HG02840 (cell line): Measurements from ENCODE around the gene ATP23.

ENCODE experiments used
- ATAC-seq: cut with Tn5 transposase; IDR thresholded peaks from one replicate; pipeline ENCODE4 v1.9.1; 2021; ENCODE audit warnings: mild to moderate bottlenecking, moderate library complexity, moderate number of reproducible peaks; ENCODE audit not compliant: unreplicated experiment, low FRiP score

The ATP23 gene, protein sequence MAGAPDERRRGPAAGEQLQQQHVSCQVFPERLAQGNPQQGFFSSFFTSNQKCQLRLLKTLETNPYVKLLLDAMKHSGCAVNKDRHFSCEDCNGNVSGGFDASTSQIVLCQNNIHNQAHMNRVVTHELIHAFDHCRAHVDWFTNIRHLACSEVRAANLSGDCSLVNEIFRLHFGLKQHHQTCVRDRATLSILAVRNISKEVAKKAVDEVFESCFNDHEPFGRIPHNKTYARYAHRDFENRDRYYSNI

DNA sequence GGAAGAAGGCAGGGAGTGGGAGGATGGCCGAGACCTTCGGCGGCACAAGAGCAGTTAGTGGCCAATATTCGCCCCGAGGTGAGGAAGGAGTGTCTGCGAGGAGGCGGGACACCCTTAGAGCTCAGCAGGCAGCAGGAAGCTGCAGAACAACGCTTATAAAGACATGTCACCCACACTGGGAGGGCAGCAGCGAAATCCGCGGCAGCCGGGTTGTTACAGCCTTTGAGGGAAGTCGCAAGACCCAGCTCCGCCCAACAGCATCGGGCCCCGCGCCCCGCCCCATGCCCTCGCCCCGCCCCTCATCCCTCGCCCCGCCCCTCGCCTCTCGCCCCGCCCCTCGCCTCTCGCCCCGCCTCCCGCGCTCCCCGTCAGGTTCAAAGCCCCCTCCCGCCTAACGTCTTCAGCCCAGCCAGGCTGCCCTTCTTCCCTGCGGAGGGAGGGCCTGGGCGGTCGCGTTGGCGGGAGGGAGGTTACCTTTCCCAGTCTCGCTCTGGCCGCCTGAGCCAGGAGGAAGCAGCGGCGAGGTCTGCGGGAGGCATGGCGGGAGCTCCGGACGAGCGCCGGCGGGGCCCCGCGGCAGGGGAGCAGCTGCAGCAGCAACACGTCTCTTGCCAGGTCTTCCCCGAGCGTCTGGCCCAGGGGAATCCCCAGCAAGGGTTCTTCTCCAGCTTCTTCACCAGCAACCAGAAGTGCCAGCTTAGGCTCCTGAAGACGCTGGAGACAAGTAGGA is at the start of gene ATP23:
Gene ATP23 (plus strand): TSS at position 403 of the 730 bp plus-strand sequence. CDS start 135 bp downstream, at position 538.
- ATAC-seq = peak; percentile 86

DNA sequence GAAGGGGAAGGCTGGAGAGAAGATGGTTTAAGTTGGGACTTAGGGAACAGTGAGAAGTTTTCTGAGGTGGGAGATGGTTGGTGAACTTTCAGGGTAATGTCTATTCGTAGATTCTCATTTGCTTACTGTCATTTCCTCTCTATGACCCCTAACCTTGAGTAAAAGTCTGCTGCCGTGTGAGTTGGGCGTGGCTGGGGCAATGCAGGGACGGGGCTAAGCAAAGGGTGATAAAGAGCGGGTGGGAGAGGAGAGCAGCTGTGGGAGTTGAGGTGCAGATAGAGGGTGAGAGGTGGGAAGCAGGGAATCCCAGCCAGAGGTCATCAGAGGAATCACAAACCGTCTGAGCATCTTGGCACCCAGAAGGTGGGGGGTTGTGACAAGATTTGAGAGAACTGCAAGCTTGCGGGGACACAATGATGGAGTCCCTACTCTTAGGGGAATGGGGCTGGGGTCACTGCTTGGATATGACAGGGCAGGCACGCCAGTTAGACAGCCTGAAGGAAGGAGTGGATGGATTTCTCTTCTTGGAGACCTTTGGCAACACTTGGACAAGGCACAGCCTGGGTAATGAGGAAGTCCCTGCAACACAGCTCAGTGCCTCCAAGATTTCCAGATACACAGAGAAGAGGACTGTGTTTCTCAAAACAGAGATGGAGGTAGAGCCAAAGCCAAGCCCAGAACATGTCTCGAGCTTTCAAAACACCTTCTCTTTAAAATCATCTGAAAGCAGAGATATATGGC is 49.0 kb upstream of the ATP23 start:
- ATAC-seq = no peak

DNA sequence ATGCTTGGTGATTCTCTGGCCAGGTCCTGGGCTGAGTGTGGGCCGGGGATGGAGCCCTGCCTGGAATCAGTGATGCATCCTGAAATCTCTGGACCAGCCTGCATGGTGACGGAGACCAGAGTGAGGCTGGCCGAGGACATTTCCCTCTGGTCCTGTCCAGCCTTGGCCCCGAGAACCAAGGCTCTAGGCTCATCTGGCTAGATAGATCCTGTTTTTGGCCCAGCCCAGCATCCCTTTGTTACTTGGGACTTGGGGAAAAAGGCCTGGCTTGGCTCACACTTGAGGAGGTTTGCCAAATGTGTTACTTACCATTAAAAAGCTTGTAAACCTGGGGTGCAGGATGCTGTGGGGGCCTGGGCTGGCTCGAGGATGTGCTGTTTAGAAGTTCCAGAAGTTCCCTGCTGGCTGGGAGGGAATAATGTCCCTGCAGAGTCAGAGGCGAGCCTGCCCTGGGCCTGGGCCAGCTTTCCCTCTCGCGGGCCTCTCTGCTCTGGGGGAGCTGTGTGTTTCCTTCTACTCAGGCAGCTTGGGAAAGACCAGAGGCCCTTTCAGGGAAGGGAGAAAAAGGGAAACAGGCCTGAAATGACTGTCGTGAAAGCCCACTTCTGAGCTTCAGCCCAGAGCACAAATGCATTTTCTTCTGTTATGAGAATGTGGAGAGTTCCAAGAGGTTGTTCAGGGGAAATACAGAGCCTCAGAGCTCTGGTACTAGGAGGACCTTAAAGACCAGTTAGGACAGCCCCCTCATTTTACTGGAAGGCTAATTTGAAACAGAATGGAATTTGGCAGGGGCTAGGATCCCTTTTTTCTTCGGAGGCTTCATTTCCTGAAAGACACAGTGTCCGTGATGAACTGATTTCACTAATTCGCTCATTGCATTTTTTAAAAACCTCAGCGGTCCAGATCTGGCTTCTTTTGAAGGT is 47.7 kb upstream of the ATP23 start:
- ATAC-seq = no peak

DNA sequence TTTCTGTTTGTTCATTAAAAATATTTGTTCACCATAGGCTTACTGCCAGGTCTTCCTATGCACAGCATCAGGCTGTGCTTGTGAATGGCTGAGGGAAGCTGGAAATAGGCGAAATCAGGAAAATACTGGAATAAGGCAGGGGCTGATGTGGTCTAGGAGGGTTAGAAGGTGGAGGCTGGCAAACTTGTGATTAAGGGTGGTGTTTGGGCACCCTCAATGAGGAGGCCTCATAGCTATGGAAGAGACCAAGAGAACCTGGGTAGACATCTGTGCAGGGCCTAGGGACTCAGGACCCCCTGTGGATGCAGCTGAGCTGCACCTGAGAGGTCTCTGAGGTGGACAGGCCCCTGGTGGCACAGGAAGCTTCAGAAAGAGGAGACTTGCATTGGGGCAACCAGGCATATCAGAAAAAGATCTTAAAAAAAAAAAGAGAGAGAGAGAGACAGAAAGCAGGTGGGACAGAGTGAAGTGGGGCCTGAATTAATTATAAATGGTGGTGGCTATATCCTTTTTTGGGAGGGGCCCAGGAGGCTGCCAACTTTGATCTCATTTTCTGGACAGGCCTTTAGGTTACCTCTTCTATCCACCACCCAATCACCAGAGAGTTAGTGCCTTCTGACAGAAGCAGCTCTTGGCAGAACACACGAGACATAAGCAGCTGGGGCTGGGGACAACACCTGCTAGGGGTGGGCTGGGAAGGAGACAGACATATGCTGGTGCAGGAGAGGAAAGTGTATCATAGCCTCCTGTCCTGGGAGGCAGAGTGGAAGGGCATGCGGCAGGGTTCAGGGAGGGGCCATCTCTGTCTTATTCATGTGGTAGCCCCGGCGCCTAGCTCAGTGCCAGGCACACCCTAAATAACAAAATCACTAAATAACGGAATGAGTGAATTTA is 46.7 kb upstream of the ATP23 start:
- ATAC-seq = no peak

DNA sequence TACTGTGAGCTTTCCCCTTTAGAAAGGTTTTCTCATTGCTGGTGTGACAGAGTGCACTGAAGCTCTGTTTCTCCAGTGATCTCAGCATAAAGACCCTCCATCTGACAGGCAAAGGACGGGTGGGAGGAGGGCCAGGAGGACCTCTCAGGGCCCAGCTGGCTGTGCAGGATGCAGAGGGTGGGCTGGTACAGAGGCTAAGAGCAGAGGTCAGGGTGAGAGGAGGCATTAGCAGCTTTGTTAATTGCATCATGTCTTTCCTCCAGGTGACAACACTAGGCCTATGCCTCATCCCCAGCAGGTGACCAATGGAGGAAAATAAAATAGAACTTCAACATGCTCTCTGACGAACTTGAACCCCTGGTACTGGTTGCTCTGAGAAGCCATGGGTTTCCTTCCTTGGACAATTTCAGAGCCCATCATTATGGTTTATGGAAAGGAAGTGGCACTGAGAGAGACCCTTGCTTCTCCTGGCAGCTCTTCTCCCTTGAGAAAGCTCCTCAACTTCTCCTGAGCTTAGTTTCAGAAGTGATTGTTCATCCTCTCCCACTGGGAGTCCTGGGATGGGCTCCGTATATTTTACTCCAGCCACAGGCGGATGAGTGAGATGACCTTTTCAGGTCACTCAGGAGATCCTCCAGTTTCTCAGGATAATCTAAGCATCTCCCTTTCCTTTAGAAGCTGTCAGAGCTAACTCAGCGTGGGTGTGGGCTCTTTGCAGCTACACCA is 45.8 kb upstream of the ATP23 start:
- no peak for ATAC-seq

DNA sequence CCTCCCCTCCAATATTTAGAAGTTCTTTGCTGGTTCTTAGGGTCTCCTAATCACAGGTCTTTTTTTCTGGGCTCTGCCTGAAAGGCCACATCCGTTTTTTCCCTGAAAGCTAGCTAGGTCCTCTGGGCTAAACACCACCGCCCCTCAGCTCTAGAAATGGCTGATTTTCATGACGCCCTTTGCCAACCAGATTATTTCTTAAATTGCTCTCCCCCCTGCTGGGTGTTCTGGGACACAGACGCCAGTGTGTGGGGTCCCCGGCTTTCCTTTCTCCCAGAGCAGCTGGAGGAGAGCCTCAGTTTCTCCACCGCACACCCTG is 45.3 kb upstream of the ATP23 start:
- ATAC-seq = no peak

DNA sequence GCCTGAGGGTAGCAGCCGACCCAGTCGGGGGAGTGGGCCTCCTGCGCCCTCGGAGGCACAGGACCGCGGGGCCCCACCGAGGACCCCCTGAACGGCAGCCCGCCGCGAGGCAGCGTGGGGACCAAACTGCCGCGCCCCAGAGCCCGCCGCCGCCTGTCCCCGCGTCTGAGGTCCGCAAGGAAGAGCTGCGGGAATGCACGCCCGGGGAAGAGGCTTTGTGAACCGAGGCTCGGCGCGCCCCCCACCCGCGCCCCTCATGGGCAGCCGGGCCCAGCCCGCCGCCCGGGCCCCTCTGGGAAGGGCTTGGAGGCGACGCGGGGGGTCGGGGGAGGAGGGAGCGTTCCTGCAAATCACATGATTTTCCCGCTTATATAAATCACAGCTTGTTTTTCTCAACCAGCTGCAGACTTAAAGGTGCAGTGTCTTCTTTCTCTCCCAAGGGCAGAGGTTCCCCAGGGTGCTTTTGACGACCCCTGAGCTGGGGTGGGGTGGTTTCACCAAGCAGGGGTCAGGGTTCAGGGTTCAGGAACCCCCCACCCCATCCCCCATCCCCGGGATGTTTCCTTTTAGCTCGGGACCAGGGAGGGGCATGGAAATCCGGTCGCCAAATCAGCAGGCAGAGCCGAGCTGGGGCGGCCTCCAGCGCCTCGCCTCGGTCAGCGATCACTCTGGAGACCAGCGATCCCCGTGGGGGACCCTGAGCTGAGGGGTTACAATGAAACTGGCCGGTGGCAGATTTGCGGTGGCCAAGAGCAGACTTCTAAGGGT is 44.7 kb upstream of the ATP23 start:
- no peak for ATAC-seq

DNA sequence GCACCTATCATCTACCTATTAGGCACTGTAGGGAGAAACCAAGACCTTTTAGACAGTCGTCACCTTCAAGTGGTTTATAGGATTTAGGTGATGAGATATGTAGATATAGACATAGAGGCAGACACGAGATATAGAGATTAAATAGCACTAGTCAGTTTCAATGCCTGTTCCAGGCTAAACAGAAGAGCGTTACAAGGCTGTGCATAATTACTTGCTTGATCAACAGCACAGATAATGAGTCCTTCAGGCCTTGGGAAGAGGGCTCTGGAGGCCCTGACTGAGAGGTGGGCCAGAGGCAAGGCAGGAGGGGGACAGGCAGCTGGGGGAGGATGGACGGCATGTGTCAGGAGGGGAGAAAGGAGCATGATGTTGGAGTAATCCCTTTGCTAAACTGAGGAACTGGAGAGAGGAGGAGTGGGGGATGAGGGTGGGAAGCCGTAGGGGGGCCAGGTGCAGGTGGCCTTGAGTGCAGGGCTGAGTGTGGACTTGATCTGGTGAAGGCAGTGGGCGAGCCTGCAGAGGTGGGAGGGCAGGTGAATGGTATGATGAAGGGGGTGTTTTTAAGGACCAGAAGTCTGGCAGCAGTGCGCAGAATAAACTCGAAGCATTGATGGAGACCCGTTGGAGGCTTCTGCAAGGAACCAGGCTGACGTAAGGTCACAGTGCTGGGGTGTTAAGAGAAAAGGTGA is 43.9 kb upstream of the ATP23 start:
- ATAC-seq = no peak

DNA sequence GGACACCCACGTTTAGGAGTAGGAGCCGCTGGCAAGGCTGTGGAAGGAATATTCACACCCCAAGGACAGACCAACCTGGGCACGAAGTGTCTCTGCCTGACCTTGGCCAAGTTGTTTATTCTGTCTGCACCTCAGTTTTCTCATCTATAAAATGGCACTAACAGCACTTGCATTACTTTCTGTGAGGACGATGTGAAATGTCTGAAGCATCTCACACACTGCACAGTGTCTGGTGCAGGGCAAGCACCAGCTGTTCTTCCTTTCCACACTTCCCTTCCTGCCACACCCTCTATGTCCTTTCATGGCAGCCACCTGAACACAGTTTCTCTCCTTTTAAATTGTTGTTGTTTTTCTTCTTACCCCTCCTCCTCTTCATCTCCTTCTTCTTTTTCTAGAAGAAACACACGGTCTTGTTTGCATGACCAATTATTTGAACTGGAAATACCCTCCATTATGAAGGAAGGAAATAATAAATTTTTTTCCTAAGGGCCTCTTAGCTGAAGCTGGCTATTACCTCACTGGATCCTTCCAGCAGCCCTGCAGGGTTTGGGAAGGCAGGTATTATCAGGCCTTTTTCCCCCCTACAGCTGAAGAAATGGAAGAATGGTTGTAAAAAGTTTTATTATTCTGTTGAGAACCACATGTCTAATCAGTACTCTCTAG is 42.9 kb upstream of the ATP23 start:
- peak; percentile 16 for ATAC-seq

DNA sequence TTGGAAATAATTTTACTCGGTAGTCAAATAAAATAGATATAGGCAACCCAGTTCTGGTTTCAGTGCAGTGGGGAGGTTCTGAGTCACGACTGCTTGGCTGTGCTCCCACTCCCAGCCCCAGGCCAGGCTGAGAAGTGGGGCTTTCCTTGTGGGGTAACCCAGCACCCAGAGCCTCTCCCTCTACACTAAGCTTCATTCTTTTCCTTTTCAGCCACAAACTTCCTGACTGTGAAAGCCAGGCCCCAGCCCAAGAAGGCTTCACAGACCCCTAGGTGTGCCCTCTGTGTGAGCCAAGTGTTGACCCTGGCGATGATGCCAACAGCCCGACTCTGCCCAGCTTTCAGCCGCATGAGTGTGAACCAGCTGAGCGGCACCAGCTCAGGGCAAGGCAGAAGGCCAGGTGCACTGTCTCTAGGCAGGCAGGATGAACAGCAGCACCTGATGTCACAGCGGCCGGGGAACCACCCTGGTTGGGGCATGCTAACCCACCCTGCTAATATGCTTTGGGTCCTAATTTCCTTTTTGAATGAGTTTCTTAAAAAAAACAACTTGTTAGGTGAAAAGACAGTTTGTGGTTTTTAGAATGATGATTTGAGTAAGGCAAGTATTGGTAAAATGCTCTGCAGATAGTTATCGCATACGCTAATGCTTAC is 42.2 kb upstream of the ATP23 start:
- ATAC-seq = peak; percentile 80

DNA sequence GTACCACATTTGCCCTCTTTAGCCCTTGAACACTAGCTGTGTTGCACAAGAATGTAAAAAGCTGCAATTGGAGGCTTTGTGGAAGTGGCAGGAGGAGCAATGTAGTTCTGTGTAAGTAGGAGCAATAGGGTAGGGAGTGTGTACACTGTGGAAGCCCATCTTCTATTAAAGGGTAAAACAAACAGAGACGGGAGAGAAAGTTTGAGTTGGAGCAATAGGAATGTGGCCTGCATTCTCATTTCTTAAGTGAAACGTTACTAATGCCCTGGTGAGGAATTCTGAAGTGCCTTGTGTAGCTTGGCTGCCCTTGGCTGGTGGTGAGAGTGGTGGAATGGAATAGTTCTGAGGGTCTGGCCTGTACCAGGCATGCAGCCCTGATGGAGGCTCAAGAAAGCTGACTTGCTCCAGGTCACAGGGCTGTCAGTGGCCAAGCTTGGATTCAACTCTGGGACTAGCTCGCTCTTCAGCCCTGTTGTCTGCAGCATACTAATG is 38.8 kb upstream of the ATP23 start:
- no peak for ATAC-seq

DNA sequence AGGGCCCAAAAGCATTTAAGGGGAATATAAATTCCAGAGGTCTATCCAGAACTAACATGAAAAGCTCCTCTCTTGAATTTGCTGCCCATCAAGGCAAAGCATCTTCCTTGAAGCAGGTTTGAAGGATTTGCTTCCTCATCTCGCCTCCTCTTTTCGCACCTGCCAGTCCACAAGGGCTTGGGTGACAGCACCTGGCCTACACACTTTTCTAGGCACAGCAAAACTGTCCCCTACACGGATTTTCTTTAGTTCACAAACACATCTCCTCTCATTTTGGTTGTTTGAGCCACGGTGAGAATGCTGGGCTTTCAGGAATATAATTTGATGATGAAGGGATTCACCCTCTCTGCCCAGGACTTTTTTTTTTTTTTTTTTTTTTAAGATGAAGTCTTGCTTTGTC is 36.9 kb upstream of the ATP23 start:
- ATAC-seq = no peak

DNA sequence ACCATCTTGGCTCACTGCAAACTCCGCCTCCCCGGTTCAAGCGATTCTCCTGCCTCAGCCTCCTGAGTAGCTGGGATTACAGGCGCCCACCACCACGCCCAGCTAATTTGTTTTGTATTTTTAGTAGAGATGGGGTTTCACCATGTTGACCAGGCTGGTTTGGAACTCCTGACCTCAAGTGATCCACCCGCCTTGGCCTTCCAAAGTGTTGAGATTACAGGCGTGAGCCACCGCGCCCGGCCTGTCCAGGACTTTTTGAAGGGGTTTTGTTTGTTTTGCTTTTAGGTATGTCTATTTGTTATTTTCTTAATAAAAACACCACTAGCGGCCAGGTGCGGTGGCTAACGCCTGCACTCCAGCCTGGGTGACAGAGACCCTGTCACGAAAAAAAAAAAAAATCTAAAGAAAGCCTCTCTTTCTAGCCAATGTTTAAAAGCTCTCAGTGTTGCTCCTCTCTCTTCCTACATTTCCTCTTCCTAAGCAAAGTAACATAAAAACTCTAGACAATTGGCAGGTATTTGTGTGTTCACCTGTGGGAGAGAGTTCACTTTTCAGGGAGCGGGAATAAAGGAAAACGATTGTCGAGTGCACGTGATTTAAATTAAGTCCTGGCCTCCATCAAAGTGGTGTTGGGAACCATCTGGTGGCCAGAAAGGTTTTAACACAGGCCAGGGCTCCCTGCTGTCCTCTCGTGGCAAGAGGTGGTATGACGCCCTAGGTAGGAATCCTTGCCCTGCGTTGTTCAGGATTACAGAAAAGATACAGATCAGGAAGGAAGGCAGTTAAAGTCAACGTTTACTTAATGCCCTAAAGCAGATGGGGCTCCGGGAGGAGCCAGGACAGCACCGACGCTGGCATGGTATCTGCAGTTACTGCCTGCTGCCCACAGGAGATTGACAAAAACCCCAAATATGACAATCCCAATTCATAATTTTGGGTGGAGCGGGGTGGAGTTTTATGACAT is 36.2 kb upstream of the ATP23 start:
- peak; percentile 61 for ATAC-seq

DNA sequence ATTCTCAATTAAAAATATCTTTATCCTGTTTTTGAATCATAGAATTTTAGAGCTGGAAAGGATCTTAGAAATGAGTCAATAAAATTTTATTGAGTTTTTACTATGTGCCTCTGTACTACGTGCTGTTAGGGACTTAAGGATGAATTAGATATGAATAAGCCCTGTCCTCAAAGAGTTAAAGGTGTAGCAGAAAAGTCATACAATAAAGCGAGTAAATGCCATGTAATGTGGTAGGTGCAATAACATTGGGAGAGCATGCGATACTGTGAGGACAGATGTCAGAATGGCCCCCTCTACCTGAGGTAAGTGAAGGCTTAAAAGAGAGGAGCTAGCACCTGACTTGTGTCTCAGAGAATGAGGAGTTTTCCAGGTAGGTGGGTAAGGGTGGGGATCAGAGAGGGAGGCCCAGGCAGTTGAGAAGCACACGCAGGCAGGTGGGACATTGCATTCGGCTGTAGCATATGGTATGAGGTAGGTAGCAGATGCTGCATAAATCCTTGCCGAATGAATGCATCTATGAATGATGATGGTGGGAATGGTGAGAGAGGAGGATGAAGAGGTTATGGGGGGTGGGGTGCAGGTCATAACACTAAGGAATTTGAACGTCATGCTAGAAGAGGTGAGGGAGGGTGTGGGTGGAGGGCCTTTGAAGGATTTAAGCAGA is 35.4 kb upstream of the ATP23 start:
- ATAC-seq = no peak

DNA sequence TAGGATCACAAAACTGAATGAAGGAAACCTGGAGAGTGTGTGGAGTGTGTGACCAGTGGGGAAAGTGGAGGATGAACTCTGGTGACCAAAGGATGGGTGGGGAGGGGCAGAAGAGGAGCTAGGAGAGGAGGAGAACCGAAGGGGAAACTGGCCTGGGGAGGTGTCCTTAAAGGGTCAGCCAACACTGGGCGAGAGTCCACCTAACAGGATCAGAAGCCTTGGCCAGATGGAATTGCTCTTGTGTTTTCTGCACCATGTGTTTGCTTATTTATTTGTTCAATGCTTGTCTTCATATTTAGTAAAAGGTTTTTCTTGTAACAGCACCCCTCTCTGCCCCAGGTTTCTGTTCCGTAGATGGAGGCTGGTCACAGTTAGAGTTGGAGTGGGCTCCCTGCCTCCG is 34.5 kb upstream of the ATP23 start:
- ATAC-seq = no peak
